HG02970 (cell line): Measurements from ENCODE around the gene DLGAP1.
"Not testable (repeated sequence)": the region's sequence is repeated elsewhere in the genome, so short reads cannot be mapped to it uniquely, and the experiment has no call there.

ENCODE experiments used
- ATAC-seq: cut with Tn5 transposase; IDR thresholded peaks from one replicate; pipeline ENCODE4 v1.9.1; 2021; ENCODE audit warnings: mild to moderate bottlenecking, moderate library complexity, moderate number of reproducible peaks; ENCODE audit not compliant: unreplicated experiment, low FRiP score

DLGAP1 gene

GRCh38 chr18:3604235-3604497 lies 850.9 kb downstream of the DLGAP1 start:
- no peak for ATAC-seq

GRCh38 chr18:3603421-3604234 lies 851.5 kb downstream of the DLGAP1 start:
- ATAC-seq, result no peak

GRCh38 chr18:3601106-3601755 lies 853.9 kb downstream of the DLGAP1 start:
- not testable (repeated sequence) for ATAC-seq

- ATAC-seq, result no peak
Measured at GRCh38 chr18:3599861-3600260, 855.2 kb downstream of the DLGAP1 start.

- no peak for ATAC-seq
Measured at GRCh38 chr18:3599195-3599594, 855.9 kb downstream of the DLGAP1 start.

- no peak for ATAC-seq
Measured at GRCh38 chr18:3598581-3598980, 856.5 kb downstream of the DLGAP1 start.

GRCh38 chr18:3597409-3598357 lies 857.4 kb downstream of the DLGAP1 start:
- no peak for ATAC-seq

GRCh38 chr18:3596637-3597384 lies 858.3 kb downstream of the DLGAP1 start:
- ATAC-seq, result no peak

- no peak for ATAC-seq
Measured at GRCh38 chr18:3596324-3596636, 858.8 kb downstream of the DLGAP1 start.

- ATAC-seq, result peak; percentile 47
Measured at GRCh38 chr18:3595369-3596273, 859.5 kb downstream of the DLGAP1 start.

- ATAC-seq, result no peak
Measured at GRCh38 chr18:3594760-3595368, 860.2 kb downstream of the DLGAP1 start.

GRCh38 chr18:3593904-3594759 lies 861.0 kb downstream of the DLGAP1 start:
- peak; percentile 72 for ATAC-seq

GRCh38 chr18:3593381-3593903 lies 861.7 kb downstream of the DLGAP1 start:
- no peak for ATAC-seq

GRCh38 chr18:3592864-3593263 lies 862.2 kb downstream of the DLGAP1 start:
- no peak for ATAC-seq

- ATAC-seq, result no peak
Measured at GRCh38 chr18:3590096-3590630, 864.9 kb downstream of the DLGAP1 start.

- ATAC-seq, result peak; percentile 6
Measured at GRCh38 chr18:3585656-3586509, 869.2 kb downstream of the DLGAP1 start.
